Measurements from ENCODE around the gene KDF1.

GRCh38 chr1:26972821-26973220 lies 12.6 kb upstream of the KDF1 start:
- TF ChIP-seq CTCF (IDR thresholded peaks at IDR 0.05; ENCODE audit: borderline replicate concordance, extremely low read depth, low read length, poor library complexity, severe bottlenecking) (no peak), EZH2 (IDR thresholded peaks at IDR 0.05; ENCODE audit: borderline replicate concordance, low read depth, low read length, severe bottlenecking) (no peak)

All from DND-41 (cell line).